ENCODE data around the gene ITGA1.
"Not testable (repeated sequence)": the region's sequence is repeated elsewhere in the genome, so short reads cannot be mapped to it uniquely, and the experiment has no call there.

ITGA1 gene

GRCh38 chr5:52809884-52810283, 22.2 kb downstream of the ITGA1 start:
- peak overlapping the region; percentile 50 for H3K27ac ChIP-seq (ENCODE audit: low read length)
- no peaks in the 10 kb centered on the region for H3K27me3 ChIP-seq (ENCODE audit: control insufficient read depth in 1 of 2, insufficient read depth in 2 of 2, low read length in 2 of 2)
- H3K4me1 ChIP-seq (ENCODE audit: control insufficient read depth, insufficient read depth, low read length) = peaks cover 55% of the 10 kb centered on the region
- no peaks in the 10 kb centered on the region for H3K36me3 ChIP-seq (ENCODE audit: control insufficient read depth in 2 of 2, insufficient read depth in 2 of 2, low read length in 2 of 2)
- H3K9ac ChIP-seq (ENCODE audit: low read length in 2 of 2) = no peak overlapping the region
- no peaks in the 10 kb centered on the region for H3K9me3 ChIP-seq (ENCODE audit: control insufficient read depth in 2 of 2, low read length in 2 of 2)
- peak overlapping the region; percentile 10 to 24 for H3K4me3 ChIP-seq (ENCODE audit: low read length in 2 of 2)

DNA sequence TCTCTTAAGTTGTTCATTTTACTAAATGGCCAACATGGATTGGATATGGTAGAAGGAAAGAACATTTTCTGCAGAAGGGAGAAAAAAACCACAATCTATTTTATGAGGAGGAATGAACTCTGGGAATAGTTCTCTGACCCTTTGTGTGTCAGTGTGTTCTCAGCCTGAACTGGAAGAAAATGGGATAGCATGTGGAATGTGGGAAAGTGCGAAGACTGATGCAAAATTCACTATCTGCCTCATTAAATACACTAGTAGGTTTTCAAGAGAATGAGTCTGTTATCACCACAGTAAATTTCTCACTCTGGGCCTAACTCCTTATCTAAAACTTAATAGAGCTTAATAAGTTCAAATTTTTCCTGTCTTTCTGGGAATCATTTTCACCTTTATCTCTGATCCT, 22.7 kb downstream of the ITGA1 start:
- Histone ChIP-seq H3K36me3 (ENCODE audit: control insufficient read depth in 2 of 2, insufficient read depth in 2 of 2, low read length in 2 of 2) (no peaks in the 10 kb centered on the region), H3K4me3 (ENCODE audit: low read length in 2 of 2) (no peak overlapping the region), H3K9ac (ENCODE audit: low read length in 2 of 2) (no peak overlapping the region), H3K27me3 (ENCODE audit: control insufficient read depth in 1 of 2, insufficient read depth in 2 of 2, low read length in 2 of 2) (no peaks in the 10 kb centered on the region), H3K9me3 (ENCODE audit: control insufficient read depth in 2 of 2, low read length in 2 of 2) (no peaks in the 10 kb centered on the region), H3K4me1 (ENCODE audit: control insufficient read depth, insufficient read depth, low read length) (peaks cover 60% of the 10 kb centered on the region), H3K27ac (ENCODE audit: low read length) (peak overlapping the region; percentile 50)

DNA sequence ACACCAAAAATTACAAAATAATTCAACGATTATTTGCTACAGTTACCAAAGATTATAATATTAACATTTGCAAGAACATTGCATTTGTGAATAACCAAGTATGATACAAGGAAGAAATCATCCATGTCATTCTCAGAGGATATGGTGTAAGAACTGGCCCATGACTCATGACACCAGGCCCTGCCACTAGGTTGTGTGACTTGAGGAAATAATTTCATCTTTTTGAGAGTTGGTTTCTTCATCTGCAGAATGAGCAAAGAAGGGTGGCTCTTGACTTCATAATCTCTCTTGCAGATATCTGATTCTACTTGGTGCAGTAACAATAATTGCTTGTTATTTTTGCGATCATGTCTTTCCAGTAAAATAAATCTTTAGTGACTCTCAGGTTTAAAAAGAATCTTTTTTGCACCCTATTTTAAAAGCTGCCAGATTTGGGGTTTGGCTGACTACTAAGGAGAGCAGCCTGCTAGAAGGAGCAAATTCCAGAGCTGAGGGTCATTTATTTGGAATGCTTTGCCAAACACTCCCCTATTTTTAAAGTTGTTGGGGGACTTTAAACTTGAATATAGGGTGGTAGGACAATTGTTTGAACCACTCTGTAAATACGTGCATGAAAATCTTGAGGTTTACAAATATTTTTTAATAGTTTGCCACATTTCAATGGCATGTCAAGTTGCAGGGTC, 23.5 kb downstream of the ITGA1 start:
- Histone ChIP-seq H3K36me3 (ENCODE audit: control insufficient read depth in 2 of 2, insufficient read depth in 2 of 2, low read length in 2 of 2) (no peaks in the 10 kb centered on the region), H3K9ac (ENCODE audit: low read length in 2 of 2) (no peak overlapping the region), H3K27ac (ENCODE audit: low read length) (no peak overlapping the region), H3K9me3 (ENCODE audit: control insufficient read depth in 2 of 2, low read length in 2 of 2) (no peaks in the 10 kb centered on the region), H3K4me1 (ENCODE audit: control insufficient read depth, insufficient read depth, low read length) (peaks cover 55% of the 10 kb centered on the region), H3K27me3 (ENCODE audit: control insufficient read depth in 1 of 2, insufficient read depth in 2 of 2, low read length in 2 of 2) (no peaks in the 10 kb centered on the region), H3K4me3 (ENCODE audit: low read length in 2 of 2) (no peak overlapping the region)

- Histone ChIP-seq H3K9ac (ENCODE audit: low read length in 2 of 2) (no peak overlapping the region), H3K4me1 (ENCODE audit: control insufficient read depth, insufficient read depth, low read length) (peaks cover 37% of the 10 kb centered on the region), H3K4me3 (ENCODE audit: low read length in 2 of 2) (no peak overlapping the region), H3K27ac (ENCODE audit: low read length) (peak overlapping the region; percentile 12), H3K36me3 (ENCODE audit: control insufficient read depth in 2 of 2, insufficient read depth in 2 of 2, low read length in 2 of 2) (no peaks in the 10 kb centered on the region), H3K9me3 (ENCODE audit: control insufficient read depth in 2 of 2, low read length in 2 of 2) (no peaks in the 10 kb centered on the region), H3K27me3 (ENCODE audit: control insufficient read depth in 1 of 2, insufficient read depth in 2 of 2, low read length in 2 of 2) (no peaks in the 10 kb centered on the region)
Observed at GRCh38 chr5:52814352-52815148, 26.8 kb downstream of the ITGA1 start.

GRCh38 chr5:52817818-52818217, 30.1 kb downstream of the ITGA1 start:
- H3K27ac ChIP-seq (ENCODE audit: low read length) = no peak overlapping the region
- H3K9ac ChIP-seq (ENCODE audit: low read length in 2 of 2) = no peak overlapping the region
- no peak overlapping the region for H3K4me3 ChIP-seq (ENCODE audit: low read length in 2 of 2)
- no peaks in the 10 kb centered on the region for H3K36me3 ChIP-seq (ENCODE audit: control insufficient read depth in 2 of 2, insufficient read depth in 2 of 2, low read length in 2 of 2)
- H3K27me3 ChIP-seq (ENCODE audit: control insufficient read depth in 1 of 2, insufficient read depth in 2 of 2, low read length in 2 of 2) = no peaks in the 10 kb centered on the region
- H3K9me3 ChIP-seq (ENCODE audit: control insufficient read depth in 2 of 2, low read length in 2 of 2) = no peaks in the 10 kb centered on the region
- H3K4me1 ChIP-seq (ENCODE audit: control insufficient read depth, insufficient read depth, low read length) = peaks cover 31% of the 10 kb centered on the region

DNA sequence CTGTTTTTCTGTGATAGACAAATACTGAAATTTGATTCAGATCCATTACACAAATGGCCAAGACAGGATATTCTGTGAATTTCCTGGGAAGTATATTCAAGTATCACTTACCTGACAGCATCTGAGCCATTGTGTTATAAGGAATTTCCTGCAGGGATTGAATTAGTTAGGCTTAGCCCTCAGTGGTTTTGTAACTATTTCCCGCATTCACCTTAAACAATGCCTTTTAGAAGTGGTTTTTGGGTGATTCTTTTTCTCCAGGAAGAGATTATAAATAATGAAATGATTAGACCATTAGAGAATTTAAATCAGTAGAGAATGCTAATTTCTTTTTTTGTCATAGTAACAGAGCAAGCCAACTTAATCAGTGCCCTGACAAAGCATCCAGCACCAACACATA, 30.6 kb downstream of the ITGA1 start:
- Histone ChIP-seq H3K36me3 (ENCODE audit: control insufficient read depth in 2 of 2, insufficient read depth in 2 of 2, low read length in 2 of 2) (no peaks in the 10 kb centered on the region), H3K4me3 (ENCODE audit: low read length in 2 of 2) (no peak overlapping the region), H3K9me3 (ENCODE audit: control insufficient read depth in 2 of 2, low read length in 2 of 2) (no peaks in the 10 kb centered on the region), H3K4me1 (ENCODE audit: control insufficient read depth, insufficient read depth, low read length) (peaks cover 32% of the 10 kb centered on the region), H3K27ac (ENCODE audit: low read length) (no peak overlapping the region), H3K27me3 (ENCODE audit: control insufficient read depth in 1 of 2, insufficient read depth in 2 of 2, low read length in 2 of 2) (no peaks in the 10 kb centered on the region), H3K9ac (ENCODE audit: low read length in 2 of 2) (no peak overlapping the region)

DNA sequence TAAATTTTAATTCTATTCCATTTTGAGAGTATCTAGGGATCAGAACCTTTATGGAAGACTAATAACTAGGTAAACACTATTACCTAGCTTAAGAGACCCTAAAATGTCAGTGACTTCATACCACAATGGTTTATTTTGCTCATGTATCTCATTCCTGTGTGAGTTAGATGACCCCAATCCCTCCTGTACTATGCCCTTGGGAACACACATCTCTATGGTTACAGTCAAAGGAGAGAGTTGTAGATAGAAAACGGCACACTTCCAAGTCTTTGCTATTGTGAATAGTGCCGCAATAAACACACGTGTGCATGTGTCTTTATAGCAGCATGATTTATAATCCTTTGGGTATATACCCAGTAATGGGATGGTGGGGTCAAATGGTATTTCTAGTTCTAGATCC, 31.1 kb downstream of the ITGA1 start:
- not testable (repeated sequence) for H3K27ac ChIP-seq (ENCODE audit: low read length)
- peaks cover 28% of the 10 kb centered on the region for H3K4me1 ChIP-seq (ENCODE audit: control insufficient read depth, insufficient read depth, low read length)

DNA sequence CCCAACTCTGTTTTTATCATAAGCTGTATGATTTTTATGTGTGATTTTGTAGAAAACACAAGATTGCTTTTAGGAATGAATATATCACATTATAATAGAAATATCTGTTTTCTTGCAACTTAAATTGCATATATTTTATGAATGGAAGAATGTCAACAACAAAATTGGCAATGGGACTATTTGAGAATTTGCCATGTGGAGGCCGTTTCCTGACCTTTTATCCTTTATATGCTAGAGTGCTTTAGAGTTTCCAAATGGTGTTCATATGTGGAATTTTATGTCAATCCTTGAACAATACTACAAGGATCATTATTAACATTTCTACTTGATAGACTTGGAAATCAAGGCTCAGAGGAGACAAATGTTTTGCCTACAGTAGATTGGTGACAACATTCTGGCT, 34.2 kb downstream of the ITGA1 start:
- Histone ChIP-seq H3K4me3 (ENCODE audit: low read length in 2 of 2) (peak overlapping the region; percentile 2 to 58), H3K27ac (ENCODE audit: low read length) (peak overlapping the region; percentile 53), H3K9ac (ENCODE audit: low read length in 2 of 2) (no peak overlapping the region), H3K4me1 (ENCODE audit: control insufficient read depth, insufficient read depth, low read length) (peaks cover 11% of the 10 kb centered on the region), H3K9me3 (ENCODE audit: control insufficient read depth in 2 of 2, low read length in 2 of 2) (no peaks in the 10 kb centered on the region), H3K27me3 (ENCODE audit: control insufficient read depth in 1 of 2, insufficient read depth in 2 of 2, low read length in 2 of 2) (no peaks in the 10 kb centered on the region), H3K36me3 (ENCODE audit: control insufficient read depth in 2 of 2, insufficient read depth in 2 of 2, low read length in 2 of 2) (no peaks in the 10 kb centered on the region)

More for the DNA sequence above, 31.1 kb downstream of the ITGA1 start:
- H3K36me3 ChIP-seq (ENCODE audit: control insufficient read depth in 2 of 2, insufficient read depth in 2 of 2, low read length in 2 of 2); H3K9me3 ChIP-seq (ENCODE audit: control insufficient read depth in 2 of 2, low read length in 2 of 2); H3K4me3 ChIP-seq (ENCODE audit: low read length in 2 of 2); H3K9ac ChIP-seq (ENCODE audit: low read length in 2 of 2); H3K27me3 ChIP-seq (ENCODE audit: control insufficient read depth in 1 of 2, insufficient read depth in 2 of 2, low read length in 2 of 2): not testable (repeated sequence)

DNA sequence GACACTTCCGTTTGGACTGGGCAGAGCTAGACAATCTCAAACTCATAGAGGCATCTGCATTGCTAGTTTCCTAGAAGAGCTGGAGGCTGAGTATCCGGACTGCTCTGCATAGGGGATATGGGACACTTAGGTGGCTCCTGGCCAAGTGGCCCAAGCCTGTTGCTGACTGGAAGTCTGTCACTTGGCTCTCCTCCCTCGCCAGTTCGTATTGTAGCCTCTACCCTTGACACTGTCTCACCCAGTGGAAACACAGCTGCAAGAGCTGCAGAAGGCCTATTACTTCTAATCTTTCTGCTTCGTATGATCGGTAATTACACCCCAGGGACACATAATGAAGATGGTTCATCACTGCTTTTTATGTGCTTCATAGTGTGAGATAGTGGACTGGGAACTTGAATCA, 34.7 kb downstream of the ITGA1 start:
- H3K27me3 ChIP-seq (ENCODE audit: control insufficient read depth in 1 of 2, insufficient read depth in 2 of 2, low read length in 2 of 2) = no peaks in the 10 kb centered on the region
- H3K9me3 ChIP-seq (ENCODE audit: control insufficient read depth in 2 of 2, low read length in 2 of 2) = no peaks in the 10 kb centered on the region
- peaks cover 11% of the 10 kb centered on the region for H3K4me1 ChIP-seq (ENCODE audit: control insufficient read depth, insufficient read depth, low read length)
- H3K9ac ChIP-seq (ENCODE audit: low read length in 2 of 2) = no peak overlapping the region
- peak overlapping the region; percentile 2 to 58 for H3K4me3 ChIP-seq (ENCODE audit: low read length in 2 of 2)
- H3K36me3 ChIP-seq (ENCODE audit: control insufficient read depth in 2 of 2, insufficient read depth in 2 of 2, low read length in 2 of 2) = no peaks in the 10 kb centered on the region
- peak overlapping the region; percentile 53 for H3K27ac ChIP-seq (ENCODE audit: low read length)

DNA sequence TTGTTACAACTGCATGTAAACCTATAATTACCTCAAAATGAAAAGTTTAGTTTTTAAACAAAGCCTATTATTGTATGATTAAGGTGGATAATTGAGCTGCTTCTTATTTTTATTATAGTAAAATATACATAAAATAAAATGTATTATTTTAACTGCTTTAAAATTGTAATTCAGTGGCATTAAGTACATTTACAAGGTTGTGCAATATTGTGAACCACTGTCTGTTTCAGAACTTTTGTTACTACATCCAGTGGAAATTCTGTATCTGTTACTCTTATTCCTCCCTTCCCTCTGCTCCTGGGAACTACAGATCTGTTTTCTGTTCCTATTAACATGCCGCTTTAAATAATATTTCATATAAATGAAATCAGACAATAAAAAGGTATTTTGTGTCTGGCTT, 37.1 kb downstream of the ITGA1 start:
- Histone ChIP-seq H3K9me3 (ENCODE audit: control insufficient read depth in 2 of 2, low read length in 2 of 2) (no peaks in the 10 kb centered on the region), H3K27ac (ENCODE audit: low read length) (no peak overlapping the region), H3K27me3 (ENCODE audit: control insufficient read depth in 1 of 2, insufficient read depth in 2 of 2, low read length in 2 of 2) (no peaks in the 10 kb centered on the region), H3K4me1 (ENCODE audit: control insufficient read depth, insufficient read depth, low read length) (peaks cover 11% of the 10 kb centered on the region), H3K36me3 (ENCODE audit: control insufficient read depth in 2 of 2, insufficient read depth in 2 of 2, low read length in 2 of 2) (no peaks in the 10 kb centered on the region), H3K9ac (ENCODE audit: low read length in 2 of 2) (no peak overlapping the region), H3K4me3 (ENCODE audit: low read length in 2 of 2) (no peak overlapping the region)

- Histone ChIP-seq H3K9me3 (ENCODE audit: control insufficient read depth in 2 of 2, low read length in 2 of 2) (no peaks in the 10 kb centered on the region), H3K4me3 (ENCODE audit: low read length in 2 of 2) (no peak overlapping the region), H3K27me3 (ENCODE audit: control insufficient read depth in 1 of 2, insufficient read depth in 2 of 2, low read length in 2 of 2) (no peaks in the 10 kb centered on the region), H3K27ac (ENCODE audit: low read length) (no peak overlapping the region), H3K9ac (ENCODE audit: low read length in 2 of 2) (no peak overlapping the region), H3K36me3 (ENCODE audit: control insufficient read depth in 2 of 2, insufficient read depth in 2 of 2, low read length in 2 of 2) (no peaks in the 10 kb centered on the region), H3K4me1 (ENCODE audit: control insufficient read depth, insufficient read depth, low read length) (peaks cover 11% of the 10 kb centered on the region)
Observed at GRCh38 chr5:52825826-52826225, 38.1 kb downstream of the ITGA1 start.

All from stomach smooth muscle (tissue), 2 donors.